GM12865 (cell line): ENCODE results near the gene ESPNL.

Experiments
- DNase-seq: peaks from one replicate; pipeline ENCODE4 v3.0.0; 2010; ENCODE audit warnings: low read depth
- H3K4me3 ChIP-seq: 2 replicates; pipeline ENCODE4 v1.5.1; 2011; ENCODE audit warnings: mild to moderate bottlenecking, low read depth, low read length, control low read depth
- TF ChIP-seq, protein P1 (sequence below): IDR thresholded peaks from 2 replicates; pipeline ENCODE4 v1.5.1; 2011; ENCODE audit warnings: low read length, control low read depth, low read depth, inconsistent platforms; ENCODE audit not compliant: insufficient read depth; ENCODE audit errors: missing control alignments

Gene ESPNL

DNA sequence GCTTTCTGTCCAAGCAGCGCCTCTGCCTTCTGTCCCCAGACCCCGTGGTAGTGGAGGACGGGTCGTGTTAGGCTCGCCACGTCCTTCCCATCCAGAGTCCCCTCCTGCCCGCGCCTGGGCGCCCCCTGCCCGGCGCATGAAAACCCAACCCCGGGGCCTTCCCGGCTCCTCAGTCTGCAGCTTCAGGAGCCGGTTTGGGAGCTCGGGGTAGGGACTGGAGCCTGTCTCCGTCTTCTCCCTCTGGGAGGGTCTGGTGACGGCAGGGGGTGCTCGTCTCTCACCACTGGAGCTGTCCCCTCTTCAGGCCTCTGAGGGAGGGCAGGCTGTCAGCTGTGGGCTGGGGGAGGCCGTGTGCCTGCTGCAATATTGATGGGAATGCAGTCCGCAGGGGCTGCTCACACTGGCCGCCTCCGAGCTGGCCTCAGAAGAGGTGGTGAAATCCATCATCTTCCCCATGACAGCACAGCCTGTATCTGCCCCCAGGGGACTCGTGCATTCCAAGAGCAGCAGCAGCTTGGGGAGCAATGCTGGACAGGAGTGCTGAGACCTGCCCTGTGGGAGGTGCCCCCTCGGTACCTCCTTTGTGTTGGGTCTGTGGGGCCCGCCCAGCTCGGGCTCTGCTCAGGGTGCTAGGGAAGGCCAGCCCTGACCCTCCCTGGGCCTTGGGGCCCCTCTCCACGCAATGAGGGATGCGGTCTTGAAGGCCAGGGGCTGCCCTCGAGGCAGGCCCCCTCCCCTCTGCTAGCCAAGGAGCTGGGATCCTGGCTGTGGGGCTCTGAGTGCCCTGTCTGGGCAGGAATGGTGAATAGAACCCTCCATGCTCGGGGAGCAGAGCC, 20.5 kb downstream of the ESPNL start:
- TF ChIP-seq, protein P1, sequence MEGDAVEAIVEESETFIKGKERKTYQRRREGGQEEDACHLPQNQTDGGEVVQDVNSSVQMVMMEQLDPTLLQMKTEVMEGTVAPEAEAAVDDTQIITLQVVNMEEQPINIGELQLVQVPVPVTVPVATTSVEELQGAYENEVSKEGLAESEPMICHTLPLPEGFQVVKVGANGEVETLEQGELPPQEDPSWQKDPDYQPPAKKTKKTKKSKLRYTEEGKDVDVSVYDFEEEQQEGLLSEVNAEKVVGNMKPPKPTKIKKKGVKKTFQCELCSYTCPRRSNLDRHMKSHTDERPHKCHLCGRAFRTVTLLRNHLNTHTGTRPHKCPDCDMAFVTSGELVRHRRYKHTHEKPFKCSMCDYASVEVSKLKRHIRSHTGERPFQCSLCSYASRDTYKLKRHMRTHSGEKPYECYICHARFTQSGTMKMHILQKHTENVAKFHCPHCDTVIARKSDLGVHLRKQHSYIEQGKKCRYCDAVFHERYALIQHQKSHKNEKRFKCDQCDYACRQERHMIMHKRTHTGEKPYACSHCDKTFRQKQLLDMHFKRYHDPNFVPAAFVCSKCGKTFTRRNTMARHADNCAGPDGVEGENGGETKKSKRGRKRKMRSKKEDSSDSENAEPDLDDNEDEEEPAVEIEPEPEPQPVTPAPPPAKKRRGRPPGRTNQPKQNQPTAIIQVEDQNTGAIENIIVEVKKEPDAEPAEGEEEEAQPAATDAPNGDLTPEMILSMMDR, result no peak
- no peak for DNase-seq
- no peak overlapping the region for H3K4me3 ChIP-seq

DNA sequence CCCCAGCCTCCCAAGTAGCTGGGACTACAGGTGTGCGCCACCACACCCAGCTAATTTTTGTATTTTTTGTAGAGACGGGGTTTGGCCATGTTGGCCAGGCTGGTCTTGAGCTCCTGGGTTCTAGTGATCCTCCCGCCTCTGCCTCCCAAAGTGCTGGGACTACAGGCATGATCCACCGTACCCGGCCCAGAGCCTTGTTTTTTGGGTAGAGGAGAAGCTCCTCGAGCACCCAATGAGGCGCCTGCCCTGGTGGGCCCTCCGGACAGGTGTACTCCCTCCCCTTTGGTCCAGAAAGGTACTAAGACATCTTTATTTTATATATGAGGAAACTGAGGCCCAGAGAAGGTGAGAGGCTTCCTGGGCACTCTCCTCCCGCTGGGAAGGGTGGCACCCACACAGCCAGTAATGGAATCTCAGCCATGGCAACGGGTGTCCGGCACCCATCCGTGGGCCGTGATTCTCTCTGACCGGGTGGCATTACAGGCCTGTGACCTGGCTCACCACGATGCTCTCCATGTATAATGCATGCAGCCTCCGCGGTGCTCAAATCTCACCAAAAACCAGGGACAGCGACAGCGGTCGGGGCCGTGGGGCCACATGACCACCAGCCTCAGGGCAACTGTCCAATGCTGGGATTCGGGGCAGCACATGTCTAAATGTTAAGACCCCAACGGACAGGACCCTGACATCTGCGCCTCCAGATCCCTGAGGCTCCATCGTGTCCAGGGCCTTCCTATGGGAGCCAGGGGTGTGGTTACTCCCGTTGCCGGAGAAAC, 21.6 kb downstream of the ESPNL start:
- no peak for DNase-seq
- H3K4me3 ChIP-seq, result no peak overlapping the region
- TF ChIP-seq, protein P1, result no peak

DNA sequence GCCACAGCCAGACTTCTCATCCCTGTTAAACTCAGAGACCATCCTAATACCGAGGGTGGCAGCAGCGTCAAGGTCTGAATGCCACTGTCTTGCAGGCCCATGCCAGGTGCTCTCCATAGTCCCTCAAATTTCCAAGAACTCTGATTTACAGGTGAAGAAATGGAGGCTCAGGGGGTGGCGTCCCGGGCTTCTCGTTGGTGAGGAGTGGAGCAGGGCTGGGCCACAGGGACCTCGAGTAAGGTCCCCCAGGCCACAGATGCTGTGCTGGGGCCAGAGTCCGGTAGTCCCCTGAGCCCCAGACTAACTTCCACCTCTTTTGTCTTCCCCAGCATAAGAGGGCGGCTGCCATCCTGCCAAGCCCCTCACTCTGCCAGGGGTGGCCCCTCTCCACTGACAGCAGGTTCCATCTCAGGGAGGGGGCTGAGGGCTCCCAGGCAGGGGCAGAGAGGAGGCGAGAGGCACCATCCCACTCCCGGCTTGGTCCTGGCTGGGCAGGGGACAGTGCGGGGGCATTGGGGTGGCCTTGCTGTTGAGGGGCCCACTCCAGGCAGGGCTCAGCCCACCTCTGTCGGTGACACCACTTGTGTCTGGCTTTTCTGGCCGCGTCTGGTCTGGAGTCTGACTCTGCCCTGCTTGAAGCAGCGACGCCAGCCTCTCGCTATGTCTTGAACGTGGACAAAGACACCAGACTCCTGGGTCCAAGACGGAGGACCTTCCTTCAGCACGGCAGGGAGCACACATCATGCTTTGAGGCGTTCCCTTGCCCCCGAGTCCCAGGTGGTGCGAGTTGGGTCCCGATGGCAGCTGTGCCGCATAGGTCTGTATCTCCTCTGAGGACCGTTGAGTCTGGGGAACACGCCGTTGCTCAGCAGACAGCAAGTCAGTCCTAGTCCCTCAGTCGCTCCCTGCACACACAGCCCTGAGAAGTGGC, 22.4 kb downstream of the ESPNL start:
- TF ChIP-seq, protein P1, result no peak
- H3K4me3 ChIP-seq, result no peak overlapping the region
- DNase-seq, result no peak

DNA sequence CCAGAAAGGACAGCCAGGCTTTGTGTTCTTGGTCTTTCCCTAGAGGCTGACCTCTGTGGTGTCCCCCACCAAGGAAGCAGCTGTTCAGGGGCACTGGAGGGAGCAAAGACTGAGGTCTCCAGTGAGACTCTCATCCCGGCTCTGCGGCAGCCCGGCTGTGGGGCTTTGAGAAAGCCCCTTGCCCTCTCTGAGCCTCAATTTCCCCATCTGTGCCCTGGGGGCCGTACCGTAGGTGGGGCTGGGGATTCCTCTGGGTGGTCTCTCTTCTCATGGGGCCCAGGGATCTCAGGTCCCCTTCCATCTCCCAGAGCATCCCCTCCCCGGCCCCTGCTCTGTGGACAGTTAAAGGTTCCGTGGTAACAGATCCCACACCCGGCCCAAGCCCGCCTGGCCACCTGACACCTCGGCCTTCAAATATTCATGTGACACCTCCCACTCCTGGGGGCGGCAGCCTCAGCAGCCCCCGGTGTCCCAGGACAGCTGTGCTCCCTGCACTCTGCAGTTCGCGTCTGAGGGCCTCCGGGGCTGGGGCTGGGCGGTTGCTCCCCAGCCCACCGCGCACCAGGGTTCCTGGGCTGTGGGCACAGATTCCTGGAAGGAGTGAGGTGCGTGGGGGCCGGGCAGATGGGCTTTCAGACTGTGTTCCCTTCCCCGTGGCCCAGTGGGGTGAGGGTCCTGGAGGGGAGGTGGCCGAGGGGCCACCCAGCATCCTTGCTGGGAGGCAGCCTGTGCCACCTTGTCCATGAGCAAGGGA, 23.3 kb downstream of the ESPNL start:
- TF ChIP-seq, protein P1, result no peak

DNA sequence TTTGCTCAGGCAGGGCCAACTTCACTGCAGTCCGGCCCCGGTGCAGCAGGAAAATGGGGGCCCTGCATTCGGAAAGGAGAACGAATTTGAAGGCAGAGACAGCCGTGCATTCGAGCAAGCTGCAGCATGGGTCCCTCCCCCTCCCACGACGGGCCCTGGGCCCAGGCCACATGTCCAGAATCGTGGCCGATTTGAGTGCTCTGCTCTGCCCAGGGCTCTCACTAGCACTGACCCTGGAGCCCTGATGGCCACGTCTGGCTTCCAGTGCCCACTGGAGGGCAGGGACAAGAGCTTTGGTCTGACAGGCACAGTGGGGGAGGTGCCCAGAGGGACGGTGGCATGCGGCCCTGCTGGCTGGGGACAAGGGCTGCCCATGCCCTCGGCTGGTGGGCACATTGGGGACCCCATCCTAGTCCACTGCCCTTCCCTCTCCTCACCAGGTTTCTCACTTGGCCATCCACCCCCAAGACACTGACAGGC, 23.9 kb downstream of the ESPNL start:
- TF ChIP-seq, protein P1, result no peak
- H3K4me3 ChIP-seq, result no peak overlapping the region
- no peak for DNase-seq

More for the DNA sequence above, 23.3 kb downstream of the ESPNL start:
- no peak overlapping the region for H3K4me3 ChIP-seq
- no peak for DNase-seq
